Measurements from ENCODE around the gene CNTNAP5.

The CNTNAP5 gene

DNA sequence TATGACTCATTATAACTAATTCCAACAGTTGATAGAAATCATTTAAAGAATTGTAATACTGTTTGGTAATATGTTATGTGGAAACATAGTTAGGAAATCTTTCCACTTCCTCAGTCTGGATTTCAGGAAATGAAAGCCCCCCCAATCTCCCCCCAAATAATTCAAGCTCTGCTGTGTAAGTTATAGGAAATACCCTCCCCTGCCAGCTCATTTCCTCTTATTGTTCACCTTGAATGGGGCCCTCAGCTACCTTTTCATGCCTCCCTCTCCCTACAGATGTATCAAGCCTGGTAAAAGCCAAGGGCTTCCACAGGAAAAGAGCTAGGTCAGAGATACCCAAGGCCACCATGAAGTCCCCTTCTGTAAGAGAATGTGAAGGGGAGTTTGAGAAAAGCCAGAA is 155.5 kb downstream of the CNTNAP5 start:
- Histone ChIP-seq H3K4me2 (ENCODE audit: low read depth, low read length) (no peak overlapping the region), H3K27me3 (replicated peaks; ENCODE audit: insufficient read depth, low read length) (no peaks in the 10 kb centered on the region), H4K20me1 (ENCODE audit: insufficient read depth, low read length) (no peaks in the 10 kb centered on the region), H3K9me3 (replicated peaks; ENCODE audit: insufficient read depth, low read length) (no peaks in the 10 kb centered on the region), H2AFZ (ENCODE audit: low read length) (no peak overlapping the region), H3K79me2 (ENCODE audit: low read length) (no peaks in the 10 kb centered on the region), H3F3A (ENCODE audit: insufficient read depth, low read length) (no peaks in the 10 kb centered on the region), H3K36me3 (replicated peaks; ENCODE audit: insufficient read depth, low read length) (no peaks in the 10 kb centered on the region), H3K27ac (ENCODE audit: low read length) (no peak overlapping the region), H3K4me3 (ENCODE audit: low read length) (no peak overlapping the region), H3K9me2 (replicated peaks; ENCODE audit: insufficient read depth, low read length) (no peaks in the 10 kb centered on the region), H3K4me1 (ENCODE audit: low read length) (no peaks in the 10 kb centered on the region), H3K9ac (ENCODE audit: low read length) (no peak overlapping the region)
- DNase-seq: no peak
- TF ChIP-seq, protein P1, sequence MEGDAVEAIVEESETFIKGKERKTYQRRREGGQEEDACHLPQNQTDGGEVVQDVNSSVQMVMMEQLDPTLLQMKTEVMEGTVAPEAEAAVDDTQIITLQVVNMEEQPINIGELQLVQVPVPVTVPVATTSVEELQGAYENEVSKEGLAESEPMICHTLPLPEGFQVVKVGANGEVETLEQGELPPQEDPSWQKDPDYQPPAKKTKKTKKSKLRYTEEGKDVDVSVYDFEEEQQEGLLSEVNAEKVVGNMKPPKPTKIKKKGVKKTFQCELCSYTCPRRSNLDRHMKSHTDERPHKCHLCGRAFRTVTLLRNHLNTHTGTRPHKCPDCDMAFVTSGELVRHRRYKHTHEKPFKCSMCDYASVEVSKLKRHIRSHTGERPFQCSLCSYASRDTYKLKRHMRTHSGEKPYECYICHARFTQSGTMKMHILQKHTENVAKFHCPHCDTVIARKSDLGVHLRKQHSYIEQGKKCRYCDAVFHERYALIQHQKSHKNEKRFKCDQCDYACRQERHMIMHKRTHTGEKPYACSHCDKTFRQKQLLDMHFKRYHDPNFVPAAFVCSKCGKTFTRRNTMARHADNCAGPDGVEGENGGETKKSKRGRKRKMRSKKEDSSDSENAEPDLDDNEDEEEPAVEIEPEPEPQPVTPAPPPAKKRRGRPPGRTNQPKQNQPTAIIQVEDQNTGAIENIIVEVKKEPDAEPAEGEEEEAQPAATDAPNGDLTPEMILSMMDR (IDR thresholded peaks at IDR 0.05; ENCODE audit: low read length): no peak
- TF ChIP-seq EZH2 (optimal IDR thresholded peaks at IDR 0.05; ENCODE audit: low read depth, low read length): no peak
- TF ChIP-seq EZH2phosphoT487 (IDR thresholded peaks at IDR 0.05; ENCODE audit: low read length): no peak

DNA sequence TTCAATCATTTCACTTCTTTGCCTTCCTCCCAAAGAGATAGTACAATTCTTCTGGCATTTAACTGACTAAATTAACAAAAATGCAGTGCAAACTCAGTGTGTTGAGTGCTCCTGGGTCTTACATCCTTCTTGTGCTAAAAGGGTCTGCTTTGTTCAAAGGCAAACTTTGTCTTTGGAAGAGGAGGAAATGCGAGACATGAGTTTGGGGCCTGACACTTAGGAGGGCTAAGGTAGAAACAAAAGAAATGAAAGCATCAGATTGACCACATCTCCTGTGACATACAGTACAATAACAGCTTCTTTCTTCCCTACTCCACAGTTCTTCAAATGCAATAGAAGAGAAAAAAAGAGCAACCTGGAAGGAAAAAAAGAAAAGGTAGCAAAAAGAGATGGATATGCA is 161.7 kb downstream of the CNTNAP5 start:
- TF ChIP-seq, protein P1 (IDR thresholded peaks at IDR 0.05; ENCODE audit: low read length): no peak
- TF ChIP-seq EZH2phosphoT487 (IDR thresholded peaks at IDR 0.05; ENCODE audit: low read length): no peak
- TF ChIP-seq EZH2 (optimal IDR thresholded peaks at IDR 0.05; ENCODE audit: low read depth, low read length): no peak
- no peaks in the 10 kb centered on the region for H3K27me3 ChIP-seq (replicated peaks; ENCODE audit: insufficient read depth, low read length)
- no peak overlapping the region for H3K4me3 ChIP-seq (ENCODE audit: low read length)
- no peak overlapping the region for H3K9ac ChIP-seq (ENCODE audit: low read length)
- no peak overlapping the region for H2AFZ ChIP-seq (ENCODE audit: low read length)
- H3F3A ChIP-seq (ENCODE audit: insufficient read depth, low read length): no peaks in the 10 kb centered on the region
- no peaks in the 10 kb centered on the region for H3K36me3 ChIP-seq (replicated peaks; ENCODE audit: insufficient read depth, low read length)
- H3K4me2 ChIP-seq (ENCODE audit: low read depth, low read length): no peak overlapping the region
- no peaks in the 10 kb centered on the region for H3K4me1 ChIP-seq (ENCODE audit: low read length)
- no peak overlapping the region for H3K27ac ChIP-seq (ENCODE audit: low read length)
- H3K9me3 ChIP-seq (replicated peaks; ENCODE audit: insufficient read depth, low read length): no peaks in the 10 kb centered on the region
- no peaks in the 10 kb centered on the region for H4K20me1 ChIP-seq (ENCODE audit: insufficient read depth, low read length)
- DNase-seq: no peak
- H3K79me2 ChIP-seq (ENCODE audit: low read length): no peaks in the 10 kb centered on the region
- no peaks in the 10 kb centered on the region for H3K9me2 ChIP-seq (replicated peaks; ENCODE audit: insufficient read depth, low read length)

DNA sequence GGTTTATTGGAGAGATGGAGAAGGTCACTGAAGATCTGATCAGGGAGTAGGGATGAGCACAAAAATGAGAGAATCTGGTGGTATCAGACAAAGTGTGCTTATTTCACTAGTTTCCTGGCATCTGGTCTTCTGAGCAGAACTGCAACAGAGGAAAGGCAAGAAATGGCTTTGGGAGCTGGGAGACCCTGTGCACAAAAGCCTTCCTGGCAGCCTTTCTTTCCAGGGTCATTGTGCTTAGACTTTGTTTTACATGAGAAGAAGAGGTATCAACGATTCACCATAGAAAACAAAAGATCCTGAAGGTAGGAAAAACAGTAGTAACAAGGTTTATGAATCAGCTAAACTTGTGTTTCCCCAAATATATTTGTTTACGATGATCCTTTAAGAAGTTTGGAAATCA is 162.9 kb downstream of the CNTNAP5 start:
- Histone ChIP-seq H2AFZ (ENCODE audit: low read length) (no peak overlapping the region), H3K27me3 (replicated peaks; ENCODE audit: insufficient read depth, low read length) (no peaks in the 10 kb centered on the region), H3K4me2 (ENCODE audit: low read depth, low read length) (no peak overlapping the region), H4K20me1 (ENCODE audit: insufficient read depth, low read length) (no peaks in the 10 kb centered on the region), H3F3A (ENCODE audit: insufficient read depth, low read length) (no peaks in the 10 kb centered on the region), H3K9ac (ENCODE audit: low read length) (no peak overlapping the region), H3K9me2 (replicated peaks; ENCODE audit: insufficient read depth, low read length) (no peaks in the 10 kb centered on the region), H3K79me2 (ENCODE audit: low read length) (no peaks in the 10 kb centered on the region), H3K4me1 (ENCODE audit: low read length) (no peaks in the 10 kb centered on the region), H3K9me3 (replicated peaks; ENCODE audit: insufficient read depth, low read length) (no peaks in the 10 kb centered on the region), H3K27ac (ENCODE audit: low read length) (no peak overlapping the region), H3K4me3 (ENCODE audit: low read length) (no peak overlapping the region), H3K36me3 (replicated peaks; ENCODE audit: insufficient read depth, low read length) (no peaks in the 10 kb centered on the region)
- no peak for TF ChIP-seq EZH2 (optimal IDR thresholded peaks at IDR 0.05; ENCODE audit: low read depth, low read length)
- TF ChIP-seq, protein P1 (IDR thresholded peaks at IDR 0.05; ENCODE audit: low read length): no peak
- no peak for TF ChIP-seq EZH2phosphoT487 (IDR thresholded peaks at IDR 0.05; ENCODE audit: low read length)
- no peak for DNase-seq

All from MM.1S (cell line).